ENCODE results near the gene TEDDM1. TPM values are rescaled to one million over a fixed set of nuclear protein-coding genes. Genes with fewer than 3 reads are reported as not detected.

TEDDM1 gene
- total RNA-seq, 4 donors from 2014 or later, result not detected

DNA sequence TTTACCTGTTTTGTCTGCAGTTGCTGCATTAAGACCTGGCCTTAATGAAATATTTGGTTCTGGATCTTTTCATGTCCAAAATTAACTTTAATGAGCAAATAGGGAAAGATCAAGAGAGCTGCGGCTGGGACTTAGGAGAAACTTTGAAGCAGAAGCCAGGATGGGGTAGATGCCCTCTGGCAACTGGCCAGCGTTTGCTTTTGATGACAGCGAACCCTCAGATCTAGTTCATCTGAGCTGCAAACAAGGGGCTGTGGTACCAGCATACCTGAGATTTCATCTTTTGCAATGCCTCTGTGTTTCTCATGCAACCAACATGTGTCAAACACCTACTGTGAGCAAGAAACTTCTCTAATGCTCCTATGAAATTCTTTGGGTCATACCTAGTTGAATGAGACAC lies 13.0 kb upstream of the TEDDM1 start:
- no peak for TF ChIP-seq POLR2A (IDR thresholded peaks at IDR 0.05)
- TF ChIP-seq, protein P1, sequence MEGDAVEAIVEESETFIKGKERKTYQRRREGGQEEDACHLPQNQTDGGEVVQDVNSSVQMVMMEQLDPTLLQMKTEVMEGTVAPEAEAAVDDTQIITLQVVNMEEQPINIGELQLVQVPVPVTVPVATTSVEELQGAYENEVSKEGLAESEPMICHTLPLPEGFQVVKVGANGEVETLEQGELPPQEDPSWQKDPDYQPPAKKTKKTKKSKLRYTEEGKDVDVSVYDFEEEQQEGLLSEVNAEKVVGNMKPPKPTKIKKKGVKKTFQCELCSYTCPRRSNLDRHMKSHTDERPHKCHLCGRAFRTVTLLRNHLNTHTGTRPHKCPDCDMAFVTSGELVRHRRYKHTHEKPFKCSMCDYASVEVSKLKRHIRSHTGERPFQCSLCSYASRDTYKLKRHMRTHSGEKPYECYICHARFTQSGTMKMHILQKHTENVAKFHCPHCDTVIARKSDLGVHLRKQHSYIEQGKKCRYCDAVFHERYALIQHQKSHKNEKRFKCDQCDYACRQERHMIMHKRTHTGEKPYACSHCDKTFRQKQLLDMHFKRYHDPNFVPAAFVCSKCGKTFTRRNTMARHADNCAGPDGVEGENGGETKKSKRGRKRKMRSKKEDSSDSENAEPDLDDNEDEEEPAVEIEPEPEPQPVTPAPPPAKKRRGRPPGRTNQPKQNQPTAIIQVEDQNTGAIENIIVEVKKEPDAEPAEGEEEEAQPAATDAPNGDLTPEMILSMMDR (IDR thresholded peaks at IDR 0.05), result no peak
- Histone ChIP-seq H3K36me3 (no peaks in the 10 kb centered on the region), H3K27me3 (no peaks in the 10 kb centered on the region), H3K27ac (no peak overlapping the region), H3K4me3 (no peak overlapping the region), H3K9me3 (no peaks in the 10 kb centered on the region), H3K4me1 (no peaks in the 10 kb centered on the region)
- no peak for DNase-seq

DNA sequence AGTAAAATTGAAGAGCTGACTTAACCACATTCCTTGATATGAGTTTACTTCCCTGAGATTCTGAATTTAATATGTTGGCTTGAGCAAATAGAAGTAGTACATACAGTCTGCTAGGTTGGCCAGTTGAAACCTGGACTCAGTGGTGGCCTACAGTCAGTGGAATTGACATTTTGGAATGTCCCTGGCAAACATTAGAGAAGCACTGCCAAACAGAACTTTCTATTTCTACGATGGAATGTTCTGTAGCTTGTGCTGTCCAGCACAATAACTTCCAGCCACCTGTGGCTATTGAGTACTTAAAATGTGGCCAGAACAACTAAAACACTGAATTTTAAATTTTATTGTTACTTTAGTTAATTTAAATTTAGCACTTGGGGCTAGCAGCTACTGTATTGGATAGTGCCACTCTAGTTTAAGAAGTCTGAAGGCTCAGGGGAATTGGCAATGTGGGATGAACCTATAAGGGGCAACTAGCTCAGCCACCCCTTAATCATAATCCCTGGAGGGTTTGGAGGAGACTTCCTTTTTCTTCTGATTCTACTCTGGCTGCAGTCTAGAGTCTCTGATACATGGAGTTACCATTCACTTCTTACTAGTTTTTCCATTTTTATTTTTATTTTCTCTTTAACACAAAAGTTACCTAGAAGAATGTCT lies 10.3 kb upstream of the TEDDM1 start:
- Histone ChIP-seq H3K36me3 (no peaks in the 10 kb centered on the region), H3K9me3 (no peaks in the 10 kb centered on the region), H3K27me3 (no peaks in the 10 kb centered on the region), H3K27ac (no peak overlapping the region), H3K4me3 (no peak overlapping the region), H3K4me1 (no peaks in the 10 kb centered on the region)
- no peak for DNase-seq
- TF ChIP-seq, protein P1 (IDR thresholded peaks at IDR 0.05), result no peak
- no peak for TF ChIP-seq POLR2A (IDR thresholded peaks at IDR 0.05)

DNA sequence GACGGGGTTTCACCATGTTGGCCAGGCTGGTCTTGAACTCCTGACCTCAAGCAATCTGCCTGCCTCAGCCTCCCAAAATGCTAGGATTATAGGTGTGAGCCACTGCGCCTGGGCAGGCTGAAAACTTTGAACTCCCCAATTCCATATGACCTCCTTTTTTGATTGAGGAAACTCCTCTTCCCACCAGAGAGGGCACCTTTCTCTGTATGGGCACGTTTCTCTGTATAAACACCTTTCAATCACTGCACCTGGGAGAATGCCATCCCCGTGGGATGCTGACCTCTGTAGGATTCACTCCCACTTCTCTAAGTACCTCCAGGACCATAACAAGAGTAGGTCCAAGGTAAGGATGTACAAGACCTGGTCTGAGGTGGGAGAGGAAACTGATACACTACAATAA lies 9.7 kb upstream of the TEDDM1 start:
- H3K4me3 ChIP-seq, result no peak overlapping the region
- no peak for DNase-seq
- H3K36me3 ChIP-seq, result no peaks in the 10 kb centered on the region
- no peak overlapping the region for H3K27ac ChIP-seq
- TF ChIP-seq, protein P1 (IDR thresholded peaks at IDR 0.05), result no peak
- no peak for TF ChIP-seq POLR2A (IDR thresholded peaks at IDR 0.05)
- H3K4me1 ChIP-seq, result no peaks in the 10 kb centered on the region
- H3K27me3 ChIP-seq, result no peaks in the 10 kb centered on the region
- peaks cover 0 to 2% (median 0%) of the 10 kb centered on the region in 4 donors for H3K9me3 ChIP-seq

GRCh38 chr1:182408435-182409075 lies 8.1 kb upstream of the TEDDM1 start:
- Histone ChIP-seq H3K9me3 (peaks cover 0 to 6% (median 0%) of the 10 kb centered on the region in 4 donors), H3K36me3 (no peaks in the 10 kb centered on the region), H3K4me1 (no peaks in the 10 kb centered on the region), H3K27me3 (no peaks in the 10 kb centered on the region), H3K27ac (no peak overlapping the region), H3K4me3 (no peak overlapping the region)
- no peak for DNase-seq
- no peak for TF ChIP-seq POLR2A (IDR thresholded peaks at IDR 0.05)
- TF ChIP-seq, protein P1 (IDR thresholded peaks at IDR 0.05), result no peak

GRCh38 chr1:182407724-182408123 lies 7.3 kb upstream of the TEDDM1 start:
- Histone ChIP-seq H3K36me3 (no peaks in the 10 kb centered on the region), H3K4me1 (no peaks in the 10 kb centered on the region), H3K9me3 (peaks cover 0 to 6% (median 0%) of the 10 kb centered on the region in 4 donors), H3K4me3 (no peak overlapping the region), H3K27me3 (no peaks in the 10 kb centered on the region), H3K27ac (no peak overlapping the region)
- DNase-seq, result no peak
- TF ChIP-seq, protein P1 (IDR thresholded peaks at IDR 0.05), result no peak
- no peak for TF ChIP-seq POLR2A (IDR thresholded peaks at IDR 0.05)

All from Peyer's patch (tissue), 4 donors.